ENCODE results near the gene XPR1.
"Not testable (repeated sequence)": the region's sequence is repeated elsewhere in the genome, so short reads cannot be mapped to it uniquely, and the experiment has no call there.

The XPR1 gene

GRCh38 chr1:180724055-180724454, 92.2 kb downstream of the XPR1 start:
- no peak for DNase-seq

- DNase-seq, result not testable (repeated sequence)
Measured at GRCh38 chr1:180726024-180726423, 94.2 kb downstream of the XPR1 start.

- not testable (repeated sequence) for DNase-seq
Measured at GRCh38 chr1:180727751-180728150, 95.9 kb downstream of the XPR1 start.

GRCh38 chr1:180728472-180729106, 96.8 kb downstream of the XPR1 start:
- DNase-seq, result no peak

- DNase-seq, result no peak
Measured at GRCh38 chr1:180731131-180731530, 99.3 kb downstream of the XPR1 start.

GRCh38 chr1:180732866-180733265, 101.0 kb downstream of the XPR1 start:
- no peak for DNase-seq

- no peak for DNase-seq
Measured at GRCh38 chr1:180734366-180734765, 102.5 kb downstream of the XPR1 start.

GRCh38 chr1:180742663-180743062, 110.8 kb downstream of the XPR1 start:
- DNase-seq, result no peak

- no peak for DNase-seq
Measured at GRCh38 chr1:180743868-180744267, 112.0 kb downstream of the XPR1 start.

GRCh38 chr1:180745098-180745497, 113.3 kb downstream of the XPR1 start:
- no peak for DNase-seq

GRCh38 chr1:180751921-180752320, 120.1 kb downstream of the XPR1 start:
- no peak for DNase-seq

GRCh38 chr1:180754453-180754852, 122.6 kb downstream of the XPR1 start:
- no peak for DNase-seq

- no peak for DNase-seq
Measured at GRCh38 chr1:180757657-180758056, 125.8 kb downstream of the XPR1 start.

- no peak for DNase-seq
Measured at GRCh38 chr1:180762796-180763195, 131.0 kb downstream of the XPR1 start.

GRCh38 chr1:180765151-180765550, 133.3 kb downstream of the XPR1 start:
- no peak for DNase-seq

- no peak for DNase-seq
Measured at GRCh38 chr1:180769889-180770288, 138.1 kb downstream of the XPR1 start.

GRCh38 chr1:180773210-180773865, 141.5 kb downstream of the XPR1 start:
- no peak for DNase-seq

GRCh38 chr1:180775801-180776200, 144.0 kb downstream of the XPR1 start:
- DNase-seq, result no peak

- no peak for DNase-seq
Measured at GRCh38 chr1:180777072-180777689, 145.4 kb downstream of the XPR1 start.

- DNase-seq, result no peak
Measured at GRCh38 chr1:180778782-180779398, 147.1 kb downstream of the XPR1 start.

GRCh38 chr1:180779584-180779983, 147.8 kb downstream of the XPR1 start:
- no peak for DNase-seq

- DNase-seq, result no peak
Measured at GRCh38 chr1:180781718-180782117, 149.9 kb downstream of the XPR1 start.

- no peak for DNase-seq
Measured at GRCh38 chr1:180785291-180785690, 153.5 kb downstream of the XPR1 start.

GRCh38 chr1:180785887-180786286, 154.1 kb downstream of the XPR1 start:
- no peak for DNase-seq

All from DMS79 (cell line).